ENCODE results near the gene CGA.

DNA sequence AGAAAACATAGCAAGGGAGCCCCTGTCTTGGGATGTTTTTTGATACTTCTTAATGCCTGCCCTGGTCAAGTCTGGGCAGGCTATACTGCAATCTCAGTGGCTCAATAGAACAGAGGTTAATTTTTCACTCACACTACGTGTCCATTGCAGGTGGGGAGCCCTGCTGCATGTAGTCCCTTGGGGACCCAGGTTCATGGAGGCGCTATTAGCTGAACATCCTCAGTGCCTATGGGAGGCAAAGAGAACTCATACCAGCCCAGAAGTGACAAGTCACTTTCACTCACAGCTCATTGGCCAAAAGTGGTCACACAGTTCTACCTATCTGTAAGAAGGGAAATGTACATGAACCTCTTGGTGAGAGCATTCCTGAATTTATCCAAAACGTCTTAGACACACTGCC is 23.2 kb downstream of the CGA start:
- TF ChIP-seq, protein P1, sequence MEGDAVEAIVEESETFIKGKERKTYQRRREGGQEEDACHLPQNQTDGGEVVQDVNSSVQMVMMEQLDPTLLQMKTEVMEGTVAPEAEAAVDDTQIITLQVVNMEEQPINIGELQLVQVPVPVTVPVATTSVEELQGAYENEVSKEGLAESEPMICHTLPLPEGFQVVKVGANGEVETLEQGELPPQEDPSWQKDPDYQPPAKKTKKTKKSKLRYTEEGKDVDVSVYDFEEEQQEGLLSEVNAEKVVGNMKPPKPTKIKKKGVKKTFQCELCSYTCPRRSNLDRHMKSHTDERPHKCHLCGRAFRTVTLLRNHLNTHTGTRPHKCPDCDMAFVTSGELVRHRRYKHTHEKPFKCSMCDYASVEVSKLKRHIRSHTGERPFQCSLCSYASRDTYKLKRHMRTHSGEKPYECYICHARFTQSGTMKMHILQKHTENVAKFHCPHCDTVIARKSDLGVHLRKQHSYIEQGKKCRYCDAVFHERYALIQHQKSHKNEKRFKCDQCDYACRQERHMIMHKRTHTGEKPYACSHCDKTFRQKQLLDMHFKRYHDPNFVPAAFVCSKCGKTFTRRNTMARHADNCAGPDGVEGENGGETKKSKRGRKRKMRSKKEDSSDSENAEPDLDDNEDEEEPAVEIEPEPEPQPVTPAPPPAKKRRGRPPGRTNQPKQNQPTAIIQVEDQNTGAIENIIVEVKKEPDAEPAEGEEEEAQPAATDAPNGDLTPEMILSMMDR (IDR thresholded peaks at IDR 0.05; ENCODE audit: poor library complexity), result no peak
- TF ChIP-seq EZH2phosphoT487 (IDR thresholded peaks at IDR 0.05; ENCODE audit: low read depth, severe bottlenecking, unreplicated experiment), result no peak
